Measurements from ENCODE around the gene TM4SF1. TPM values are rescaled to one million over a fixed set of nuclear protein-coding genes. Genes with fewer than 3 reads are reported as not detected.

Gene TM4SF1
- total RNA-seq, result 90.2 TPM

DNA sequence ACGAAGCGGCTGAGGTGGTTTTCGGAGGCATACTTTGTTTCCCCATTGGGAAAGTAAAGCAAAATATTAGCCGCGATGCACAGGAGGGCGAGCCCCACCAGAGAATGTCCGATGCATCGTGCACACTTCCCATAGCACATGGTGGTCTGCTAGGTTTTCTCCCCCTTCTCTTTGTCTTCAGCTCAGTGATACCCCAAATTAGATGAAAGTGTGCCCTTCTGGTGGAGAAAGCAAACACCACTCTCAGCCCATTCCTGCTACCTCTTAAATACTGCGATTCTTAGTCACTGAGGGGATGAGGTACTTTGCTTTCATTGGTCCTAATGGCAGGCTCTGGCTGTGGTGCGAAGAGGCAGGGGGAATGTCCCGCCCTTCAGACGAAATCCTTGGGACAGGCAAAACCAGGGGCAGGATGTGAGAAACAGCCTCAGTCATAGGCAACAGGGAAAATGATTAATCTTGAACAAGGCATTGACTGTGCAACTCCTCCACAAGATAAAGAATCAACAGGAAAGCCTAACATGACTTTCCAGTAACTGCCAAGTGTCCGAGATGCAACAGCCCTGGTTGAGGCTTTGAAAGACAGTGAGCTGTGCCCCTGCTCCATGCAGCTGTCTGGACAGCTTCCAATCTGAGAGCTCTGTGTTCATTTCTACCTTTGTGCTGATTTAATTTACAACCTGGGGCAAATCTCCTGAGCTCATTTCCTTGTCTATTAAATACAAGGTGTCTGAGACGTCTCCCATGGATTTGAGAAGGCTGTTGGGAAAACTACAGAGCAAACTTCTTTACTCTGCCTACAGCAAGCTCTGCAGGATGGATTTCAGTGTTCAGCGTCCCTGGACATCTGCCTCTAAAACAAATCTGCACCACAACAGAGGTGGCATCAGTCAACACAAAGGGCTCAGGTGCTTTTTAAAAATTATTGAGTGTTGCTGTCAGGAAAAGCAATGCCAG lies at the start of gene TM4SF1:
Gene TM4SF1, minus strand, starts transcription at position 242 of the 957 bp plus-strand sequence. Its CDS starts 102 bp downstream, at position 140.
- DNase-seq, result peak; percentile 52

- DNase-seq, result no peak
Measured at GRCh38 chr3:149426325-149426724, 48.9 kb upstream of the TM4SF1 start.

DNA sequence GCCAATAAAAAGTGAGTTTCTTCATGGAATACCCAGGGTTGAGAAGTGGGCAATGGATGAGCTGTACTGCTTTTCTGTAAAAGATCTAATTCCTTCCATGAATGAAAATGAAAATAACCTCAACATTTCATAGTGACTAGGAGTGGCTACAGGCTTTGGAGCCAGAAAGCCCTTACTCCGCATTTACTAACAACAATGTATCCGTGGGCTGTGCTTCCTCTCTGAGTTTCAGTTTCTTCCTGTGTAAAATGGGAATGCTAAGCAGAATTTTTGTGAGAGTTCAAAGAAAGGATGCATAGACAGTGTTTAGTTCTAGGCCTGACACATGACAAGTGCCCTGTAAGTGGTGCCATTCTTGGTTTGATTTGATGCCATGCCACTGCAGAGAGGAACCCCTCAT lies 47.5 kb upstream of the TM4SF1 start:
- no peak for DNase-seq

GRCh38 chr3:149421764-149422163 lies 44.3 kb upstream of the TM4SF1 start:
- DNase-seq, result no peak

DNA sequence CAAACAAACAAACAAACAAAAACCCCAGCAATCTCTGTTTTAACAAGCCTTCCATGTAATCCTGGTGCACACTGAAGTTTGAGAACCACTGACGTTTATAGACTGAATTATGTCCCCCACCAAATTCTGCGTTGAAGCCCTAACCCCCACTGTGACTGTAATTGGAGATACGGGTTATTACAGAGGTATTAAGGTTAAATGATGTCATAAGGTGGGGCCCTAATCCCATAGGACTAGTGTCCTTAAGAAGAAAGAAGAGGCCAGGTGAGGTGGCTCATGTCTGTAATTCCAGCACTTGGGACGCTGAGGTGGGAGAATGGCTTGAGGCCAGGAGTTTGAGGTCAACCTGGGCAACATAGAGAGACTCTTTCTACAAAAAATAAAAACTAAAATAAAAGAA lies 42.4 kb upstream of the TM4SF1 start:
- DNase-seq, result no peak

GRCh38 chr3:149417727-149418126 lies 40.3 kb upstream of the TM4SF1 start:
- no peak for DNase-seq

- no peak for DNase-seq
Measured at GRCh38 chr3:149417174-149417573, 39.7 kb upstream of the TM4SF1 start.

DNA sequence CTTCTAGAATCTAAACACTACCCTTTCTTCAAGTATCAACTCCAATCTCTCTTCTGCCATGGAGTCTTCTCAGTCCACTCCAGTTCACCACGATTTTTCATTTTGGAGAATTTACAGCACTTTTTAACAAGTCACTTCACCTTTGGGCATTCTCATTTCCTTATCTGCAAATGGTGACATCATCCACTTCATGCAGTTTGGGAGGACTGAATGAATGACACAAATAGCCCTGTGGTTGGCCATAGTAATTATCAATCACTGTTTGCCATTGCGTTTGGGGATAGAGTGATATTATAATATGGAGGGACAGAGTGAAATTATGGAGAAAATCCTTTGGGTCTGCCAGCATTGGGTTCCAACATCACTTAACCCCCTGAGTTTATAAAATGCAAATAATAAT lies 38.0 kb upstream of the TM4SF1 start:
- no peak for DNase-seq

GRCh38 chr3:149414557-149415231 lies 37.2 kb upstream of the TM4SF1 start:
- no peak for DNase-seq

- DNase-seq, result no peak
Measured at GRCh38 chr3:149411583-149411982, 34.1 kb upstream of the TM4SF1 start.

DNA sequence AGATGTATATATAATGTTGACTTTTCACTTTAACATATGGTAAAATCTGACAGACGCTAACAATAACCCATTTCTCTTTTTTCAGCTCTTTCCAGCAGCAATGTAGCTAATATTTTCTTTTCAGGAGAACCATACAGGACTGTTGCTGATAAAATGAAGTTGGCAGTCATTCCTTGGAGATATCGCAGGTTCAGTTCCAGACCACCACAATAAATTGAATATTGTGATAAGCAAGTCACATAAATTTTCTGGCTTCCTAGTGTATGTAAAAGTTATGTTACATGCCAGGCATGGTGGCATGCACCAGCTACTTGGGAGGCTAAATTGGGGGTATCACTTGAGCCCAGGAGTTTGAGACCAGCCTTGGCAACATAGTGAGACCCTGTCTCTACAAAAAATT lies 31.9 kb upstream of the TM4SF1 start:
- DNase-seq, result no peak

GRCh38 chr3:149407898-149408297 lies 30.4 kb upstream of the TM4SF1 start:
- no peak for DNase-seq

DNA sequence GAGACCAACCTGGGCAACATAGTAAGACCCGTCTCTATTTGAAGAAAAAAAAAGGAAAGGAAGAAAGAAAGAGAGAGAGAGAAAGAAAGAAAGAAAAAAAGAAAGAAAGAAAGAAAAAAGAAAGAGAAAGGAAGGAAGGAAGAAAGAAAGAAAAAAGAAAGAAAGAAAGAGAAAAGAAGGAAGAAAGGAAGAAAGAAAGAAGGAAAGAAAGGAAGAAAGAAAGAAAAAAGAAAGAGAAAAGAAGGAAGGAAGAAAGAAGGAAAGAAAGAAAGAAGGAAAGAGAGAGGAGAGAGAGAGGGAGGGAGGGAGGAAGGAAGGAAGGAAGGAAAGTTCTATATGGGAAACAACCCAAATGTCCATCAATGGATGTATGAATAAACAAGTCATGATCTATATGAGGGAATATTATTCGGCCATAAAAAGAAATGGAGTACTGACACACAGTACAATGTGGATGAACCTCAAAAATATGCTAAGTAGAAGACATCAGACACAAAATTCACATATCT lies 28.8 kb upstream of the TM4SF1 start:
- no peak for DNase-seq

DNA sequence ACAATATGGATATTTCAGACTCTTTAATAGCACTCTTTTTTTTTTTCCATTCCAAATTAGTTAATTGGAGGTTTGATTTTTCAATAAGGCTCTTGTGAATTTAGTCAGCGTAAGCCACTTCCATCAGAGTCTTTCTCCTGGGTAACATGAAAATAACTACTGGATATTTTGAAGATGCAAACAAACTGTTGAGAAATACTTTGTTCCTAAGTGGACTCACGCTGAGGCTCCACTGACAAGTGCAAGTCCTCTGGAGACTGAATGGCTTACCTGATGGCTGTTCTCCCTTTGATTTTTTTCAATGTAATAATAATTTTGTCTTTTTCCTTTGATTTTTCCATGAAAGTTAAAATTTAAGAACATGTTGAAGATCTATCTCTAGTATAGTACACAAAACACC lies 26.0 kb upstream of the TM4SF1 start:
- DNase-seq, result no peak

GRCh38 chr3:149402481-149402880 lies 25.0 kb upstream of the TM4SF1 start:
- no peak for DNase-seq

- no peak for DNase-seq
Measured at GRCh38 chr3:149401926-149402310, 24.5 kb upstream of the TM4SF1 start.

GRCh38 chr3:149401212-149401925 lies 23.9 kb upstream of the TM4SF1 start:
- no peak for DNase-seq

GRCh38 chr3:149400645-149401044 lies 23.2 kb upstream of the TM4SF1 start:
- DNase-seq, result no peak

DNA sequence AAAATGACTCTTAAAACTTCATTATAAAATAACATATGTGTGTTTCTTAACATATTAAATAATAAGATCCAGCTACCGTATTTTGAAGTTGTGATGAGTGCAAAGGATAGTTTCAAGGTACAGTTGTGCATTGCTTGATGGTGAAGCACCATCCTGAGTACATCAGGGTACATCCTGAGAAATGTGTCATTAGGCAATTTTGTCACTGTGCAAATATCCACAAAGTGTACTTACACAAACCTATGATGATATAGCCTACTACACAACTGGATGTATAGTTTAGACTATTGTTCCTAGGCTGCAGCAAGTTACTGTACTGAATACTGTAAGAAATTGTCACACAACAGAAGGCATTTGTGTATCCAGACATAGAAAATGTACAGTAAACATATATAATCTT lies 20.8 kb upstream of the TM4SF1 start:
- no peak for DNase-seq

DNA sequence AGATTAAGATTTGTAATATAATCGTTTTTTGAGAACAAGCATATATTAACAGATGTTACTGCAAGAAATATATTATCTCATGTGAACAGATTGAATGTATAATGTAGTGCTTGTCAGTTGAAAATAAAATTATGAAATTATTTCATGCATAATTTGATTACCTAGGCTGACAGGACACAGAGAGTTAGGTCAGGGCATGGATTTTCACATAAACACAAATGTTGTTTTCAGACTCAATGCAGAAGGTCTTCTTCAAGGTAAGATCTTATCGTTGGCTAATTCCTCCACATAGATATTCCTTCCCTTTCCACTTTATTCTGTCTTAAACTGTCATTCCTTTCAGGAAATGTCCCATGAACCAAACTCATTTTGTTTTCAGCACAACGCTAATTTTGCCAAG lies 20.1 kb upstream of the TM4SF1 start:
- DNase-seq, result no peak

DNA sequence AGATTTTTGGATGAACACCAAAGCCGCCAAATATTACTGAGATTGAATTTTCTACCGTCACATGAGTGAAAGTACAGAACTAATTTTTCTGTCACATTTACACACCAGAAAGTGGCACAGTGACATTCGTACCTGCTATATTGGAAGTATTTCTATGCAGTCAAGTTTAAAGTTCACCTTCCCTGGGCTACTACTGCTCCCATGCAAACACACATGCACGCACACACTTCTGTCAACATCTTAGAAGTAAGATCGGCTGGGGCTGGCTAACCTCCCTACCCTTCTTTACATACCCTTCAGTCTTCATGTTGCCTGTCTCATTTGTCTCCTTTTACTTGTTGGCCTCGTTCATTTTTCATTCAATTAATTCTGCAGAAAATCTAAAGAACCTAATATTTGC lies 19.0 kb upstream of the TM4SF1 start:
- DNase-seq, result no peak
